ENCODE results near the gene KLHL34.

The KLHL34 gene

GRCh38 chrX:21666252-21666651, 8.1 kb upstream of the KLHL34 start:
- no peak for DNase-seq (ENCODE audit: low read depth)
- H3K4me3 ChIP-seq (ENCODE audit: control insufficient read depth, low read depth, low read length) = no peak overlapping the region
- TF ChIP-seq CTCF (conservative IDR thresholded peaks at IDR 0.05; ENCODE audit: control insufficient read depth, insufficient read depth, low read depth, low read length) = no peak

GRCh38 chrX:21662761-21663160, 4.6 kb upstream of the KLHL34 start:
- DNase-seq (ENCODE audit: low read depth) = no peak
- H3K4me3 ChIP-seq (ENCODE audit: control insufficient read depth, low read depth, low read length) = no peak overlapping the region
- no peak for TF ChIP-seq CTCF (conservative IDR thresholded peaks at IDR 0.05; ENCODE audit: control insufficient read depth, insufficient read depth, low read depth, low read length)

- TF ChIP-seq CTCF (conservative IDR thresholded peaks at IDR 0.05; ENCODE audit: control insufficient read depth, insufficient read depth, low read depth, low read length) = no peak
- no peak overlapping the region for H3K4me3 ChIP-seq (ENCODE audit: control insufficient read depth, low read depth, low read length)
- DNase-seq (ENCODE audit: low read depth) = no peak
Observed at GRCh38 chrX:21661316-21661715, 3.2 kb upstream of the KLHL34 start.

- H3K4me3 ChIP-seq (ENCODE audit: control insufficient read depth, low read depth, low read length) = no peak overlapping the region
- no peak for DNase-seq (ENCODE audit: low read depth)
- TF ChIP-seq CTCF (conservative IDR thresholded peaks at IDR 0.05; ENCODE audit: control insufficient read depth, insufficient read depth, low read depth, low read length) = no peak
Observed at GRCh38 chrX:21660156-21660555, 2.0 kb upstream of the KLHL34 start.

- DNase-seq (ENCODE audit: low read depth) = no peak
- no peak for TF ChIP-seq CTCF (conservative IDR thresholded peaks at IDR 0.05; ENCODE audit: control insufficient read depth, insufficient read depth, low read depth, low read length)
Observed at GRCh38 chrX:21659320-21659719, 1.2 kb upstream of the KLHL34 start.

GRCh38 chrX:21658746-21659145, 616 bp upstream of the KLHL34 start:
- no peak for DNase-seq (ENCODE audit: low read depth)
- no peak for TF ChIP-seq CTCF (conservative IDR thresholded peaks at IDR 0.05; ENCODE audit: control insufficient read depth, insufficient read depth, low read depth, low read length)
- no peak overlapping the region for H3K4me3 ChIP-seq (ENCODE audit: control insufficient read depth, low read depth, low read length)

More at GRCh38 chrX:21659320-21659719, 1.2 kb upstream of the KLHL34 start:
- H3K4me3 ChIP-seq (ENCODE audit: control insufficient read depth, low read depth, low read length) = no peak overlapping the region
